Left colon (tissue), 2 donors: ENCODE results near the gene OR4S1. TPM values are rescaled to one million over a fixed set of nuclear protein-coding genes. Genes with fewer than 3 reads are reported as not detected.
"Not testable (repeated sequence)": the region's sequence is repeated elsewhere in the genome, so short reads cannot be mapped to it uniquely, and the experiment has no call there.

Experiments
- ATAC-seq: fragments of 200-7000 bp; cut with Tn5 transposase; one replicate; pipeline ENCODE4 v1.9.1; 2020; ENCODE audit warnings: mild to moderate bottlenecking, moderate library complexity
- DNase-seq, 2 donors: peaks; one replicate each; pipeline ENCODE4 v3.0.0-alpha.2; 2020
- intact Hi-C, 2 donors: fragments of 100-400 bp; cut with DNase I in 1 of 2; cut with micrococcal nuclease in 1 of 2; formaldehyde crosslinking; loops; one replicate each; pipeline versions ENCODE4 v1.11.2 to v1.14.0; 2022; cut with DNase I, micrococcal nuclease
- long read RNA-seq: library from polyadenylated mRNA; unstranded; transcript quantifications from one replicate; pipeline ENCODE4 v2.0.0, GENCODE V29; 2021
- total RNA-seq, 2 donors: library from RNA; stranded (reverse); fragmentation: NEBNext Ultra II Directional; extraction: Animal tissue kit (Norgen Biotek cat#: 25700); gene quantifications; one replicate each; pipeline ENCODE4 v1.2.1, GENCODE V29; 2021
- donor health status: DM: no; HTN: no; CAD: no.
- donor health status: DM: yes; HTN: yes; CAD: no.

OR4S1 gene, protein sequence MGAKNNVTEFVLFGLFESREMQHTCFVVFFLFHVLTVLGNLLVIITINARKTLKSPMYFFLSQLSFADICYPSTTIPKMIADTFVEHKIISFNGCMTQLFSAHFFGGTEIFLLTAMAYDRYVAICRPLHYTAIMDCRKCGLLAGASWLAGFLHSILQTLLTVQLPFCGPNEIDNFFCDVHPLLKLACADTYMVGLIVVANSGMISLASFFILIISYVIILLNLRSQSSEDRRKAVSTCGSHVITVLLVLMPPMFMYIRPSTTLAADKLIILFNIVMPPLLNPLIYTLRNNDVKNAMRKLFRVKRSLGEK
- total RNA-seq, result not detected
- long read RNA-seq, result 0 reads

DNA sequence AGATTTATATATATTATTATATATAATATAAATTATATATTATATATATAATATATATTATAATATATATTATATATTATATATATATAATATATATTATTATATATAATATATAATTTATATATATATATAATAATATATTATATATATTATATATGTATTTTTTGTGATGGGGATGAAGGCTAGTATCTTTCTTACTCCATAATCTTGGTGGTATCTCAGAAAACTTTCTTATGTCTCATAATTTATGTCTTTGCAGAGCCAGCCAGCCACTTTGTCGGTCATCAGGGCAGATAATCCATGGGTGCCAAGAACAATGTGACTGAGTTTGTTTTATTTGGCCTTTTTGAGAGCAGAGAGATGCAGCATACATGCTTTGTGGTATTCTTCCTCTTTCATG, at the start of gene OR4S1:
Gene OR4S1, plus strand, starts transcription at position 301 of the 400 bp plus-strand sequence. Its CDS starts 0 bp downstream, at position 301.
- ATAC-seq (no peak), DNase-seq (no peak)
- intact Hi-C loops, result no loop called here

DNA sequence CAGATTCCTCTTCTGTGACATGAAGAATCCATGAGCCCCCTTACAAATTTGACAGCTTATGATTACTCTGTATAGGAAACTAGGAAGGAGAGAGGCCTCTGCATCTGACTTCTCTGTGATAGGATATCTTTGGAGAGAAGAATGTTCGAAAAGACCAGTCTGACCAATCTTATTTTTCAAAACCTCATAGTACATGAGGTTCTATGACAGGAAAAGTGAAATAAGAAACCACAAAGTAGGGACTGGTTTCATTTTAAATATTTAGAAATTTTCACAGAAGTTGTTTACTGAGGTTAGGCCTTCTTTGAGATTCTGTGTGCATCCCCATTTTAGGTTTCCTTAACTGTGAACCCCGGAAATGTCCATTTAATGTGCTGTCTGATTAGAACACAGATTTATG, 44.4 kb upstream of the OR4S1 start:
- intact Hi-C loops, result no loop called here
- ATAC-seq (no peak), DNase-seq (no peak)

DNA sequence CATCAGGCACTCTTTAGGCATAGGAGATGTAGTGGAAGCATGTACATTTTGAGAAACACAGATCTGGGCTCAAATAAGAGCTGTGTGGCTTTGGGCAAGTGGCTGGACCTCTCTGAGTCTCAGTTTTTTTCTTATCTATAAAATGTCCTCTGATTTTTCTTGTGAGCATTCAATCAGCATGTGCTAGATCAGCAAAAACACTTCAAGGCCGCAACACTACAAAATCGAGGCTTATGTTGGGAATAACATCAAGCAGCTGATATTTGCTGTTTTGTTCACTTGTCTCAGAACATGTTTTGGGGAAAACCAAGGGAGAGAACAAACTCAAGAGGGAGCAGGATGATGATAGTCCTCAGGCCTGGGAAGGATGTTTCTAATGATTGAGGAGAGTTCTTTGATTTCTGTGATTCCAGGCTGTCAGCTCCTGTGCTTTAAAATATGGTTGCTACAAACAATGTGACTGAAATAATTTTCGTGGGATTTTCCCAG, 42.6 kb upstream of the OR4S1 start, which contains the start of gene OR4X1:
Gene OR4X1, plus strand, starts transcription at position 439 of the 489 bp plus-strand sequence. Its CDS starts 0 bp downstream, at position 439.
- DNase-seq (no peak), ATAC-seq (no peak)
- intact Hi-C loops, result no loop called here

DNA sequence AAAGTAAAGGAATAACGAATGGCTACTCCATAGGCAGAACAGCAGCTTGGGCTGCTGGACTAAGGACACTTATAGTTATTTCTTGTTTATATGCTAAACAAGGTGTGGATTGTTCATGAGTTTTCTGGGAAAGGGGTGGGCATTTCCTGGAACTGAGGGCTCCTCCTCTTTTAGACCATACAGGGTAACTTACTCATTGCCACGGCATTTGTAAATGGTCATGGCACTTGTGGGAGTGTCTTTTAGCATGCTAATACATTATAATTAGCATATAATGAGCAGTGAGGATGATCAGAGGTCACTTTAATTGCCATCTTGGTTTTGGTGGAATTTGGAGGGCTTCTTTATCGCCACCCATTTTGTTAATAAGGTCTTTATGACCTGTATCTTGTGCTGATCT, 35.4 kb upstream of the OR4S1 start:
- DNase-seq, result no peak

DNA sequence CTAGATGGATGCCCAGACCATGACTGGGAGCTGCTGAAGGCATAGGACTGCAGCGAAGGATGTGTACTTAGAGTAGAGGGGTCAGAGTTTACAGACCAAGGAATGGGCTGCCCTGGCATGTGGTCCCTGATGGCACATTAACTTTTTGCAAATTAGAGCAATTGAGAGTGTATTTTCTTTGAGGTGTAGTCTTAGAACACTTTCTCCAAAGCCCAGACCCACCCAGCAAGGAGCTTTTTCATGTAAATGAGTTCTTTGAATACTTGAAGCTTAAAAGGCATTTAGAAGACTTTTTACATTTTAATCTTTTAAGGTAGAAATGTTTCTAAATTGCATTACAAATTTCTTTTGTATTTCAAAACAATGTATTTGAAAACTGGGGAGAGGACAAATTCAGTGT, 33.4 kb upstream of the OR4S1 start:
- DNase-seq (no peak), ATAC-seq (no peak)
- intact Hi-C loops, result no loop called here

More for the DNA sequence above, 35.4 kb upstream of the OR4S1 start:
- intact Hi-C loops, result no loop called here
- ATAC-seq, result no peak

DNA sequence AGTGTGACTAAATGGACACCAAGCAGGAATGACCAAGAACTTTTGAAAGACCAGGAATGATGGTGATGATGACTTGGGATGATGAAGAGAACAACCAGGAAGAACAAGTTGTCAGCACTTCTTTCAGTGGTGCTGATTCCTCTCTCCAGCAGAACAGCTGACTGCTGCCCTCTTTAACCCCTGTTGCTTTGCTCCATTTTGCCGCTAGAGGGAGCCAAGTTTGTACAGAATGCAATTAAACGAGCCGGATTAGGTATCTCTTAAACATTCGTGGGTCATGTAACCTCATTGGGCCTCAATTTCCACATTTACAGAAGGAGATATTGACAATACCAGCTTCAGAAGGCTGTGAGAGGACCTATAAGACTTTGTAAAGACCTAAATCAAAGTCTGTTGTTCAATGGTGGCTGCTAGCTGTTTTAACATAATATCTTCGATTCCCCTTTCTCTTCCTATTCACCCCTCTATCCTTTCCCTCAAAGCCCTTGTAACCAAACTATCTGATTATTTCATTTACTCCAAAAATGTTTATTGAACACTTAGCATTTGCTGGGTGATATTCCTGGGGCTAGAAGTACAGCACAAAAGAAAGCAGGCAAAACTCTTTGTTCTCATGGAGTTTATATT, 1.9 kb downstream of the OR4S1 start:
- ATAC-seq (peak; percentile 59), DNase-seq (peak in 1 of 2 donors; percentile 66)
- intact Hi-C loops, result no loop called here

DNA sequence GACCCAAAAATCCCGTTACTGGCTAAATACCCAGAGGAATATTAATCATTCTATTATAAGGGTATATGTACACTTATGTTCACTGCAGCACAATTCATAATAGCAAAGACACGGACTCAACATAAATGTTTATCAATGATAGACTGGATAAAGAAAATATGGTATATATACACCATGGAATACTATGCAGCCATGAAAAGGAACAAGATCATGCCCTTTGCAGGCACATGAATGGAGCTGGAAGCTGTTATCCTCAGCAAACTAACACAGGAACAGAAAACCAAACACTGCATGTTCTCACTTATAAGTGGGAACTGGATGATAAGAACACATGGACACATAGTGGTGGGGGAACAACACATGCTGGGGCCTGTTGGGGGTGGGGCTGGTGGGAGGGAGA, 7.6 kb downstream of the OR4S1 start:
- intact Hi-C loops, ATAC-seq: not testable (repeated sequence)

DNA sequence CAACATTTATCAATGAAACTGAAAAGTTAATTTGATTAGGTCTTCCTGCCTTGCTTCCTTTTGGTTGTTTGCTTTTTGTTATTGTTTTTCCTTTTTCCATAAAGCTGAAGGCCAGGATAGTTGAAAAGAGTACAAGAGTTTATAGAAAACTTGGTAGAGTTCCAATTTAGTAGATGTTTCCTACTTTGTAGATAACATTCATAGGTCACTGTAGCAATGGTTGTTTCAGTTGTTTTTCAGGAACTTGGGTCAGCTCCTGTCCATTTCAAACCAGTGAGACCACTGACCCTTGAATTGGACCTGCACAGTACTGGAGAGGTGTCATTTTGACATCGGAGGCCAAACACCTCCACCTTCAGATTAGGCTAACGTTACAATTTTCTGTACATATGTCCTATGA, 13.8 kb downstream of the OR4S1 start:
- ATAC-seq, intact Hi-C loops, DNase-seq: not testable (repeated sequence)

More for the DNA sequence above, 7.6 kb downstream of the OR4S1 start:
- not testable (repeated sequence) for DNase-seq

DNA sequence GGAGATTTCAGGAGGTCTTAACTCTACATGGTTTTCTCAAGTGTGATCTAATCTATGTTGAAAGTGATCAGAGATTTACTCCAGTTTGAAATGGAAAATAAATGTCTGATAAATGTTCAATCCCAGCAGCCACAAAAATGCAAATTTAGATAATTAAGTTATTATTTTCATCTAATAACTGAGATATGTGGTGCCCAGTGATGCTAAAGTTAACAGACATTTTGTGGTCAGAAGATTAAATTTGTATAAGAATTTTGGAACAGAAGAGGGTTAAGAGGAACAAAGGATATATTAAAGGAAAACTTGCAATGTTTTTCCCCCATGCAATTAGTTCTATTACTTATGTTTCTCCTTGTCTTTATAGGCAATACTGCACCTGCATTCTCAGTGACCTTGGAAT, 18.6 kb downstream of the OR4S1 start, which contains the start of gene OR4C3:
Gene OR4C3, plus strand, starts transcription at position 301 of the 400 bp plus-strand sequence. CDS start 102 bp downstream, outside the sequence.
- intact Hi-C loops, ATAC-seq, DNase-seq: not testable (repeated sequence)

DNA sequence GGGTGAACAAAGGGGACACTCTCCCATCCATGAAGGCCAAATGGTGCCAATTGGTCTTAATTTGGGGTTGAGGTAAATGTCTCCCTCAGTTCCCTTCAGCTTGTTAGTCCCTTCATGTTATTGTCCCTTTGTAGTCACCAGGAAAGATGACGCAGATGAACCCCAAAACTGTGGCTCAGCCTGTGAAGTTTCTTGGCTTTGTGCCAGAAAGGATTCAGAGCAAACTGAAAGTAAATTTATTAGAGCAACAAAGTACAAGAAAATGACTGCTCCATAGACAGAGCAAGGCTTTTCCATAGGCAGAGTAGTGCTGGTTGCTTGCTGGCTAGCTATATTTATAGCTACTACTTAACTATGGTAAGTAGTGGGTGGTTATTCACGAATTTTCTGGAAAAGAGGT, 35.4 kb downstream of the OR4S1 start:
- DNase-seq (no peak), ATAC-seq (no peak)
- intact Hi-C loops, result no loop called here

DNA sequence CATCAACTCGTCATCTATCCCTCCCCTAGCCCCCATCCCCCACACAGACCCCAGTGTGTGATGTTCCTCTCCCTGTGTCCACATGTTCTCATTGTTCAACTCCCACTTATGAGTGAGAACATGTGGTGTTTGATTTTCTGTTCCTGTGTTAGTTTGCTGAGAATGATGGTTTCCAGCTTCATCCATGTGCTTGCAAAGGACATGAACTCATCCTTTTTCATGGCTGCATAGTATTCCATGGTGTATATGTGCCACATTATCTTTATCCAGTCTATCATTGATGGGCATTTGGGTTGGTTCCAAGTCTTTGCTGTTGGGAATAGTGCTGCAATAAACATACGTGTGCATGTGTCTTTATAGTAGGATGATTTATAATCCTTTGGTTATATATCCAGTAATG, 36.5 kb downstream of the OR4S1 start:
- ATAC-seq, DNase-seq, intact Hi-C loops: not testable (repeated sequence)

DNA sequence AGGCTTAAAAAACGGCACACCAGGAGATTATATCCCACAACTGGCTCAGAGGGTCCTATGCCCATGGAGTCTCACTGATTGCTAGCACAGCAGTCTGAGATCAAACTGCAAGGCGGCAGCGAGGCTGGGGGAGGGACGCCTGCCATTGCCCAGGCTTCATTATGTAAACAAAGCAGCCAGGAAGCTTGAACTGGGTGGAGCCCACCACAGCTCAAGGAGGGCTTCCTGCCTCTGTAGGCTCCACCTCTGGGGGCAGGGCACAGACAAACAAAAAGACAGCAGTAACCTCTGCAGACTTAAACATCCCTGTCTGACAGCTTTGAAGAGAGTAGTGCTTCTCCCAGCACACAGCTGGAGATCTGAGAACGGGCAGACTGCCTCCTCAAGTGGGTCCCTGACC, 40.3 kb downstream of the OR4S1 start:
- ATAC-seq, intact Hi-C loops: not testable (repeated sequence)

DNA sequence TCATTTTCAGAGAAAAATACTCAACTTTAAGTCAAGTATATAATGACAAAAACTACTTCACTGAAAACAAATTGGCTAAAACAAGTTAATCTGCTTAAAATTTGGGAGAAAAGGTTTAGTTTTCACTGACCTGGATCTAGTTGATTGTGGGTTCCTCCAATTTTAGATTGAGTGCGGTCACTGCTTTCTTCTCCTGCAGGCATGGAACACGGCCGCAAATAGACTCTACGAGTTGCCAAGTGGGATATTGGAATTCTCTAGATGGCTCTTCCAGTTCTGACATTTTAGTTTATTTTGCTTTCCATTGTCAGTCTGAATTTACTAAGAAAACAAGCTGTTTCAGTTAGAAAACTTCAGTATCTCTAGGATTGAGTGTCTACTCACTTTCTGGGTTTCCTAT, 48.0 kb downstream of the OR4S1 start:
- intact Hi-C loops, result no loop called here
- DNase-seq (no peak), ATAC-seq (no peak)

More for the DNA sequence above, 40.3 kb downstream of the OR4S1 start:
- DNase-seq, result not testable (repeated sequence)

DNA sequence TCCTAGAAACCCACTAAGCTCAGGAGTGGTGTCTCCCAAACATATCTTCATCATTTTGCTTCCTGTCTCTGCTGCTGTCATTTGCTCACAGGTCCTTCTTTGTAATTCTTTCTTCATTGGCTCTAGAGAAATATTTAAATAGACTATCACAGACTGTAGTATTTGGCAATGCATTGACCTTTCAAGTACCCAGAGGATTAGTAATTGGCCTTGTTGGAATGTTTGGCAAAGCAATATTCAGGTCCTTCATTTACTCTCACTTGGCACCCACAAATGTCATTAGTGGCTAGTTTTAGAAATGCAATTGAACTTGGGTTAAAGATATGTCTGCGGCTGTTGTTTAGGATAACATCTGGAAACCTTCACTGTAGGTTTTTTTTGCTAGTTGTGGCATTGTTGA, 48.7 kb downstream of the OR4S1 start:
- intact Hi-C loops, result no loop called here
- DNase-seq, result no peak
- no peak for ATAC-seq

Other genes starting within 250 kb of the OR4S1 start
- not detected for gene OR4B1, start 89.4 kb upstream of the OR4S1 start, total RNA-seq
- not detected for gene OR4X2, start 61.1 kb upstream of the OR4S1 start, total RNA-seq
- gene OR4X1, start 42.4 kb upstream of the OR4S1 start, total RNA-seq, result not detected
- not detected for gene OR4C3, start 18.7 kb downstream of the OR4S1 start, total RNA-seq
- not detected for gene OR4C5, start 60.2 kb downstream of the OR4S1 start, total RNA-seq
- not detected for gene OR4A47, start 182.6 kb downstream of the OR4S1 start, total RNA-seq